Vagina (tissue), 2 donors: Measurements from ENCODE around the gene PPP1R2.

Experiments
- POLR2A ChIP-seq, 2 donors: fragments of 450-650 bp; IDR thresholded peaks; one replicate each; pipeline ENCODE4 v1.6.1; 2017; ENCODE audit warnings: antibody characterized with exemption in 2 of 2, mild to moderate bottlenecking in 2 of 2, moderate library complexity in 2 of 2
- POLR2AphosphoS5 ChIP-seq, 2 donors: sonication (generic); formaldehyde crosslinking; IDR thresholded peaks; one replicate each; pipeline ENCODE4 v1.9.0; 2017; ENCODE audit warnings: antibody characterized with exemption in 2 of 2, mild to moderate bottlenecking in 2 of 2, low read depth in 1 of 2; ENCODE audit not compliant: insufficient read depth in 1 of 2
- TF ChIP-seq, protein P1 (sequence below), 3 experiments: fragments of 450-650 bp in 2 of 3; fragments of 200-600 bp in 1 of 3; sonication (generic) in 1 of 3; IDR thresholded peaks; one replicate each; pipeline ENCODE4 v1.5.1; 2017 to 2019; ENCODE audit warnings: antibody characterized with exemption in 3 of 3, mild to moderate bottlenecking in 2 of 3, moderate library complexity in 2 of 3

DNA sequence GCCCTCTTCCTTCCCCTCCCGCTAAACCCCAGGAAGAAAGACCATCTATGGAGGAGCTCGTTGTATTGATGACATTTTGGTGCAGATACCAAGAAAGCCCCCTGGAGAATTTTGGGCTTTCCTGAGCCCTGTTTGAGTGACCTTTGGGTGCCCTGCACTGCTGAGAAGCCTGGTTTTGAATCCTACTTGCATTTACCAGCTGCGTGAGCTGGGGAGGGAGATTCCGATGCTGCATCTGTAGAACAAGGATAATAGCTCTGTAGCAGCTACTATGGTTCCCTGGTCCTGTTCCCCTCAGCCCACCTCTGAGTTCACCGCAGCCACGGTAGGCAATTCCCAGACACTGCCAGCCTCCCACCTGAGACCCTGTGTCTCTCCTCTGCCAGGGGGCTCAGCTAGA lies 35.4 kb upstream of the PPP1R2 start:
- TF ChIP-seq, protein P1, sequence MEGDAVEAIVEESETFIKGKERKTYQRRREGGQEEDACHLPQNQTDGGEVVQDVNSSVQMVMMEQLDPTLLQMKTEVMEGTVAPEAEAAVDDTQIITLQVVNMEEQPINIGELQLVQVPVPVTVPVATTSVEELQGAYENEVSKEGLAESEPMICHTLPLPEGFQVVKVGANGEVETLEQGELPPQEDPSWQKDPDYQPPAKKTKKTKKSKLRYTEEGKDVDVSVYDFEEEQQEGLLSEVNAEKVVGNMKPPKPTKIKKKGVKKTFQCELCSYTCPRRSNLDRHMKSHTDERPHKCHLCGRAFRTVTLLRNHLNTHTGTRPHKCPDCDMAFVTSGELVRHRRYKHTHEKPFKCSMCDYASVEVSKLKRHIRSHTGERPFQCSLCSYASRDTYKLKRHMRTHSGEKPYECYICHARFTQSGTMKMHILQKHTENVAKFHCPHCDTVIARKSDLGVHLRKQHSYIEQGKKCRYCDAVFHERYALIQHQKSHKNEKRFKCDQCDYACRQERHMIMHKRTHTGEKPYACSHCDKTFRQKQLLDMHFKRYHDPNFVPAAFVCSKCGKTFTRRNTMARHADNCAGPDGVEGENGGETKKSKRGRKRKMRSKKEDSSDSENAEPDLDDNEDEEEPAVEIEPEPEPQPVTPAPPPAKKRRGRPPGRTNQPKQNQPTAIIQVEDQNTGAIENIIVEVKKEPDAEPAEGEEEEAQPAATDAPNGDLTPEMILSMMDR (IDR thresholded peaks at IDR 0.05): no peak
- no peak for TF ChIP-seq POLR2AphosphoS5 (IDR thresholded peaks at IDR 0.05; ENCODE audit: insufficient read depth in 1 of 2, low read depth in 1 of 2)
- no peak for TF ChIP-seq POLR2A (IDR thresholded peaks at IDR 0.05)
